ENCODE results near the gene PCDHB4. TPM values are rescaled to one million over a fixed set of nuclear protein-coding genes. Genes with fewer than 3 reads are reported as not detected.
"Not testable (repeated sequence)": the region's sequence is repeated elsewhere in the genome, so short reads cannot be mapped to it uniquely, and the experiment has no call there.

Gene PCDHB4
- total and polyA plus RNA-seq, 12 donors: 0.44 to 2.3 (median 1.7) TPM

DNA sequence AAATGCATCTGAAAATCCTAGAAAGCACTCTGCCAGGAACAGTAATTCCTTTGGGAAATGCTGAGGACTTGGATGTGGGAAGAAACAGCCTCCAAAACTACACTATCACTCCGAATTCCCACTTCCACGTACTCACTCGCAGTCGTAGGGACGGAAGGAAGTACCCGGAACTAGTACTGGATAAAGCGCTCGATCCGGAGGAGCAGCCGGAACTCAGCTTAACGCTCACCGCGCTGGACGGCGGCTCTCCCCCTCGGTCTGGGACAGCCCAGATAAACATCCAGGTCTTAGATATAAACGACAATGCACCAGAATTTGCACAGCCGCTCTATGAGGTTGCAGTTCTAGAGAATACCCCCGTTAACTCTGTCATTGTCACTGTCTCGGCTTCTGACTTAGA is 20.6 kb upstream of the PCDHB4 start:
- H3K9me3 ChIP-seq (replicated peaks in 1 of 3): no peaks in the 10 kb centered on the region
- intact Hi-C loops (cut with DNase I): no loop called here
- H3K4me3 ChIP-seq: no peak overlapping the region
- H3K4me1 ChIP-seq (replicated peaks in 1 of 2): no peaks in the 10 kb centered on the region
- H3K27me3 ChIP-seq: no peaks in the 10 kb centered on the region
- H3K27ac ChIP-seq: no peak overlapping the region
- no peak for TF ChIP-seq POLR2A (IDR thresholded peaks at IDR 0.05)
- TF ChIP-seq, protein P1, sequence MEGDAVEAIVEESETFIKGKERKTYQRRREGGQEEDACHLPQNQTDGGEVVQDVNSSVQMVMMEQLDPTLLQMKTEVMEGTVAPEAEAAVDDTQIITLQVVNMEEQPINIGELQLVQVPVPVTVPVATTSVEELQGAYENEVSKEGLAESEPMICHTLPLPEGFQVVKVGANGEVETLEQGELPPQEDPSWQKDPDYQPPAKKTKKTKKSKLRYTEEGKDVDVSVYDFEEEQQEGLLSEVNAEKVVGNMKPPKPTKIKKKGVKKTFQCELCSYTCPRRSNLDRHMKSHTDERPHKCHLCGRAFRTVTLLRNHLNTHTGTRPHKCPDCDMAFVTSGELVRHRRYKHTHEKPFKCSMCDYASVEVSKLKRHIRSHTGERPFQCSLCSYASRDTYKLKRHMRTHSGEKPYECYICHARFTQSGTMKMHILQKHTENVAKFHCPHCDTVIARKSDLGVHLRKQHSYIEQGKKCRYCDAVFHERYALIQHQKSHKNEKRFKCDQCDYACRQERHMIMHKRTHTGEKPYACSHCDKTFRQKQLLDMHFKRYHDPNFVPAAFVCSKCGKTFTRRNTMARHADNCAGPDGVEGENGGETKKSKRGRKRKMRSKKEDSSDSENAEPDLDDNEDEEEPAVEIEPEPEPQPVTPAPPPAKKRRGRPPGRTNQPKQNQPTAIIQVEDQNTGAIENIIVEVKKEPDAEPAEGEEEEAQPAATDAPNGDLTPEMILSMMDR (IDR thresholded peaks at IDR 0.05): no peak
- WGBS, 4 donors: 30 to 57% (median 45%) methylated on average over 17 to 20 of the region's 20 CpGs
- H3K36me3 ChIP-seq (replicated peaks in 1 of 2): no peaks in the 10 kb centered on the region
- DNase-seq: no peak

GRCh38 chr5:141102070-141102469 is 19.5 kb upstream of the PCDHB4 start:
- H3K27me3 ChIP-seq; H3K36me3 ChIP-seq (replicated peaks in 1 of 2); H3K27ac ChIP-seq; intact Hi-C loops (cut with DNase I); H3K9me3 ChIP-seq (replicated peaks in 1 of 3); H3K4me1 ChIP-seq (replicated peaks in 1 of 2); DNase-seq; H3K4me3 ChIP-seq: not testable (repeated sequence)
- 29 to 50% (median 38%) methylated on average over 6 to 39 of the region's 39 CpGs for WGBS, 4 donors

GRCh38 chr5:141102471-141102870 is 19.1 kb upstream of the PCDHB4 start:
- H3K27me3 ChIP-seq; H3K4me1 ChIP-seq (replicated peaks in 1 of 2); H3K9me3 ChIP-seq (replicated peaks in 1 of 3); H3K36me3 ChIP-seq (replicated peaks in 1 of 2); H3K27ac ChIP-seq; H3K4me3 ChIP-seq; intact Hi-C loops (cut with DNase I); DNase-seq: not testable (repeated sequence)
- 23 to 32% (median 30%) methylated on average over 10 to 29 of the region's 38 CpGs; no CpG with 5 or more reads in 1 of the 4 donors for WGBS, 4 donors

DNA sequence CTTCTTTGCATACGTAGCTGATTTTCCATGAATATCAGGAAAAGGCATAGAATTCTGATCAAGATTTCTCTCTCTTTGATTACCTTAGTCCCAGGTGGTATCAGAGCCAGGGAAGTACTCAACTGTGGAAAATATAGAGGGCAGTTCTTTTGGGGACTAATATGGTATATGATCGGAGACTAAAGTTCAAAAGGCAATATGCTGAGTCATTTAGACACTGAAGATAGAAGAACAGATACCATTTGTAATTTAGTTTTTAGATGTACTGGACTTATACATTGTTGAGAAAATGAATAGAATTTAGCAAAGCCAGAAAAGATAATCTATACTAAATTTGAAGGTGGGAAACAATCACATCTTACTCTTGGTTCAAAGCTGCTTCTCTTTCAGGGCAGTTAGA is 16.3 kb upstream of the PCDHB4 start:
- H3K9me3 ChIP-seq (replicated peaks in 1 of 3): no peaks in the 10 kb centered on the region

GRCh38 chr5:141119250-141119649 is 2.4 kb upstream of the PCDHB4 start:
- Histone ChIP-seq H3K4me1 (replicated peaks in 1 of 2) (no peaks in the 10 kb centered on the region), H3K36me3 (replicated peaks in 1 of 2) (no peaks in the 10 kb centered on the region), H3K27ac (no peak overlapping the region), H3K27me3 (peaks cover 11% of the 10 kb centered on the region), H3K9me3 (replicated peaks in 1 of 3) (peaks cover 0 to 7% (median 4%) of the 10 kb centered on the region in 3 donors), H3K4me3 (no peak overlapping the region)
- no peak for DNase-seq
- 27 to 42% (median 38%) methylated on average over 2 of the region's 2 CpGs for WGBS, 4 donors
- intact Hi-C loops (cut with DNase I): no loop called here
- TF ChIP-seq, protein P1 (IDR thresholded peaks at IDR 0.05): no peak
- TF ChIP-seq POLR2A (IDR thresholded peaks at IDR 0.05): no peak

More for the DNA sequence above, 16.3 kb upstream of the PCDHB4 start:
- H3K4me1 ChIP-seq (replicated peaks in 1 of 2): no peaks in the 10 kb centered on the region
- no peak overlapping the region for H3K27ac ChIP-seq
- H3K36me3 ChIP-seq (replicated peaks in 1 of 2): no peaks in the 10 kb centered on the region
- no peak overlapping the region for H3K4me3 ChIP-seq
- WGBS, 4 donors: 58 to 80% (median 68%) methylated on average over 2 of the region's 2 CpGs
- no peaks in the 10 kb centered on the region for H3K27me3 ChIP-seq
- DNase-seq: no peak
- no peak for TF ChIP-seq POLR2A (IDR thresholded peaks at IDR 0.05)
- TF ChIP-seq, protein P1 (IDR thresholded peaks at IDR 0.05): no peak
- intact Hi-C loops (cut with DNase I): no loop called here

All from adrenal gland (tissue), 12 donors.